H9 (cell line): ENCODE data around the gene NUDT3. TPM values are rescaled to one million over a fixed set of nuclear protein-coding genes. Genes with fewer than 3 reads are reported as not detected.
"Not testable (repeated sequence)": the region's sequence is repeated elsewhere in the genome, so short reads cannot be mapped to it uniquely, and the experiment has no call there.

ENCODE experiments used
- DNase-seq: peaks from one replicate; pipeline ENCODE4 v3.0.0-alpha.2; 2017
- H2AFZ ChIP-seq: one replicate; pipeline ENCODE4 v1.6.1; 2013; ENCODE audit warnings: mild to moderate bottlenecking, low read length, control low read depth, moderate library complexity
- H2AK5ac ChIP-seq: 2 replicates; pipeline ENCODE4 v1.6.1; 2013; ENCODE audit warnings: low read length, control low read depth, mixed read lengths; ENCODE audit not compliant: insufficient read length
- H2BK120ac ChIP-seq: one replicate; pipeline ENCODE4 v1.6.1; 2013; ENCODE audit warnings: low read depth, mild to moderate bottlenecking, low read length, control low read depth, inconsistent platforms; ENCODE audit not compliant: poor library complexity, severe bottlenecking
- H2BK12ac ChIP-seq: 2 replicates; pipeline ENCODE4 v1.6.1; 2013; ENCODE audit warnings: low read length, control low read depth, mixed read lengths, low read depth; ENCODE audit not compliant: insufficient read length
- H2BK15ac ChIP-seq: 2 replicates; pipeline ENCODE4 v1.6.1; 2013; ENCODE audit warnings: low read depth, low read length, control low read depth
- H2BK20ac ChIP-seq: one replicate; pipeline ENCODE4 v1.6.1; 2013; ENCODE audit warnings: low read depth, mild to moderate bottlenecking, low read length, control low read depth, inconsistent platforms; ENCODE audit not compliant: poor library complexity, severe bottlenecking
- H2BK5ac ChIP-seq: 2 replicates; pipeline ENCODE4 v1.6.1; 2013; ENCODE audit warnings: low read length, control low read depth, mixed read lengths; ENCODE audit not compliant: insufficient read length
- H3K14ac ChIP-seq: 2 replicates; pipeline ENCODE4 v1.6.1; 2013; ENCODE audit warnings: low read length, control low read depth; ENCODE audit not compliant: insufficient read depth
- H3K18ac ChIP-seq: 2 replicates; pipeline ENCODE4 v1.6.1; 2013; ENCODE audit warnings: low read depth, mild to moderate bottlenecking, mixed read lengths, low read length, control low read depth; ENCODE audit not compliant: insufficient read length
- H3K23ac ChIP-seq: 2 replicates; pipeline ENCODE4 v1.6.1; 2013; ENCODE audit warnings: low read length, control low read depth, mixed read lengths, low read depth; ENCODE audit not compliant: insufficient read length
- H3K23me2 ChIP-seq: 2 replicates; pipeline ENCODE4 v1.6.1; 2013; ENCODE audit warnings: low read depth, mild to moderate bottlenecking, mixed read lengths, low read length, control low read depth; ENCODE audit not compliant: insufficient read length, poor library complexity, severe bottlenecking
- H3K27ac ChIP-seq: 2 replicates; pipeline ENCODE4 v1.5.1; 2013; ENCODE audit warnings: low read length, control low read depth, mixed read lengths, low read depth; ENCODE audit not compliant: insufficient read length
- H3K27me3 ChIP-seq: 2 replicates; pipeline ENCODE4 v1.6.1; 2013; ENCODE audit warnings: low read length, control low read depth, inconsistent platforms; ENCODE audit not compliant: insufficient read depth
- H3K4ac ChIP-seq: 2 replicates; pipeline ENCODE4 v1.6.1; 2013; ENCODE audit warnings: low read depth, mild to moderate bottlenecking, control low read depth, inconsistent platforms, low read length, moderate library complexity
- H3K4me1 ChIP-seq: 2 replicates; pipeline ENCODE4 v1.6.1; 2013; ENCODE audit warnings: low read length, control low read depth, inconsistent platforms; ENCODE audit not compliant: insufficient read depth
- H3K4me2 ChIP-seq: 2 replicates; pipeline ENCODE4 v1.6.1; 2013; ENCODE audit warnings: low read length, control low read depth, mixed read lengths; ENCODE audit not compliant: insufficient read length, insufficient read depth
- H3K56ac ChIP-seq: 2 replicates; pipeline ENCODE4 v1.6.1; 2013; ENCODE audit warnings: low read depth, mild to moderate bottlenecking, mixed read lengths, low read length, control low read depth; ENCODE audit not compliant: insufficient read length
- H3K79me1 ChIP-seq: 2 replicates; pipeline ENCODE4 v1.6.1; 2013; ENCODE audit warnings: low read depth, mild to moderate bottlenecking, moderate library complexity, low read length, control low read depth, inconsistent platforms; ENCODE audit not compliant: insufficient read depth, poor library complexity, severe bottlenecking
- H3K79me2 ChIP-seq: 2 replicates; pipeline ENCODE4 v1.6.1; 2013; ENCODE audit warnings: low read length, control low read depth, inconsistent platforms; ENCODE audit not compliant: insufficient read depth
- H3K9ac ChIP-seq: 2 replicates; pipeline ENCODE4 v1.6.1; 2013; ENCODE audit warnings: low read length, control low read depth, mixed read lengths; ENCODE audit not compliant: insufficient read length; ENCODE audit errors: extremely low read depth
- H3K9me3 ChIP-seq: one replicate; pipeline ENCODE4 v1.6.1; 2013; ENCODE audit warnings: low read depth, low read length, inconsistent platforms; ENCODE audit not compliant: control insufficient read depth
- H3T11ph ChIP-seq: one replicate; pipeline ENCODE4 v1.6.1; 2013; ENCODE audit warnings: mild to moderate bottlenecking, low read length, control low read depth, inconsistent platforms
- H4K20me1 ChIP-seq: one replicate; pipeline ENCODE4 v1.6.1; 2013; ENCODE audit not compliant: control insufficient read depth, insufficient read length, insufficient read depth
- H4K5ac ChIP-seq: 2 replicates; pipeline ENCODE4 v1.6.1; 2013; ENCODE audit warnings: low read depth, mild to moderate bottlenecking, mixed read lengths, low read length, control low read depth; ENCODE audit not compliant: insufficient read length
- H4K8ac ChIP-seq: replicated peaks from 2 replicates; pipeline ENCODE4 v1.6.1; 2013; ENCODE audit warnings: low read length, control low read depth, mixed read lengths, low read depth; ENCODE audit not compliant: insufficient read length
- H4K91ac ChIP-seq: 2 replicates; pipeline ENCODE4 v1.6.1; 2013; ENCODE audit warnings: low read depth, mild to moderate bottlenecking, moderate library complexity, mixed read lengths, low read length, control low read depth; ENCODE audit not compliant: insufficient read length
- H3K27ac Mint-ChIP-seq, 3 experiments: 2 replicates in 2 of 3; 3 replicates in 1 of 3; pipeline ENCODE4 v1.8.0; 2020 to 2021; ENCODE audit warnings: mixed read lengths in 3 of 3, mild to moderate bottlenecking in 1 of 3, moderate library complexity in 1 of 3
- H3K27me3 Mint-ChIP-seq: 2 replicates; pipeline ENCODE4 v1.8.0; 2021; ENCODE audit warnings: low read depth, mild to moderate bottlenecking, moderate library complexity, mixed read lengths
- H3K36me3 Mint-ChIP-seq, 3 experiments: 2 replicates in 2 of 3; 3 replicates in 1 of 3; pipeline ENCODE4 v1.8.0; 2020 to 2021; ENCODE audit warnings: low read depth in 3 of 3, mixed read lengths in 3 of 3; ENCODE audit not compliant: insufficient read depth in 1 of 3
- H3K4me1 Mint-ChIP-seq, 2 experiments: 2 replicates each; pipeline ENCODE4 v1.8.0; 2020; ENCODE audit warnings: mixed read lengths in 2 of 2
- H3K4me3 Mint-ChIP-seq, 2 experiments: 2 replicates in 1 of 2; 3 replicates in 1 of 2; pipeline ENCODE4 v1.8.0; 2020 to 2021; ENCODE audit warnings: mild to moderate bottlenecking in 2 of 2, mixed read lengths in 2 of 2, moderate library complexity in 1 of 2
- H3K9me3 Mint-ChIP-seq, 2 experiments: 2 replicates in 1 of 2; 3 replicates in 1 of 2; pipeline ENCODE4 v1.8.0; 2020; ENCODE audit warnings: mild to moderate bottlenecking in 2 of 2, mixed read lengths in 2 of 2, moderate library complexity in 1 of 2
- WGBS: extraction: QIAGEN DNeasy Blood & Tissue Kit; methylation state at CpG from one replicate; pipeline ENCODE4 v1.1.7; 2013; ENCODE audit warnings: missing lambda C conversion rate, low lambda C conversion rate, mixed read lengths; ENCODE audit not compliant: insufficient read length; ENCODE audit errors: extremely low coverage; 5-methylcytosine and 5-hydroxymethylcytosine counted together
- total RNA-seq: library from RNA; stranded (reverse); gene quantifications from 2 replicates; pipeline ENCODE4 v1.2.1, GENCODE V29; 2021
- TF ChIP-seq, protein P1 (sequence below): fragments of 200-600 bp; sonication (generic); conservative IDR thresholded peaks from 3 replicates; pipeline ENCODE4 v1.8.0; 2021; ENCODE audit warnings: antibody characterized with exemption, mild to moderate bottlenecking

The NUDT3 gene
- total RNA-seq, 1 experiment from 2014 or later = 23.6 TPM

DNA sequence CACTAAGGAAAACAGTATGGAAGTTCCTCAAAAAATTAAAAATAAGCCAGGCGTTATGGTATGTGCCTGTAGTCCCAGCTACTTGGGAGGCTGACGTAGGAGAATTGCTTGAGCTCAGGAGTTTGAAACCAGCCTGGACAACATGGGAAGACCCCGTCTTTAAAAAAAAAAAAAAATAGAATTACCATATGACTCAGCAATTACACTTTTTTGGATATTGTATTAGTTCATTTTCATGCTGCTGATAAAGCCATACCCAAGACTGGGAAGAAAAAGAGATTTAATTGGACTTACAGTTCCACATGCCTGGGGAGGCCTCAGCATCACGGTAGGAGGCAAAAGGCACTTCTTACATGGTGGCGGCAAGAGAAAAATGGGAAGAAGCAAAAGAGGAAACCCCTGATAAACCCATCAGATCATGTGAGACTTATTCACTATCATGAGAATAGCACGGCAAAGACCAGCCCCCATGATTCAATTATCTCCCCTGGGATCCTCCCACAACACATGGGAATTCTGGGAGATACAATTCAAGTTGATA is 132.9 kb downstream of the NUDT3 start:
- Histone ChIP-seq H2BK20ac (no peak overlapping the region), H2AK5ac (no peak overlapping the region), H2AFZ (no peak overlapping the region), H3K23ac (no peak overlapping the region), H3T11ph (no peak overlapping the region), H3K4ac (no peak overlapping the region), H2BK5ac (no peak overlapping the region), H4K91ac (no peak overlapping the region), H3K23me2 (no peaks in the 10 kb centered on the region), H4K8ac (no peak overlapping the region), H3K4me1 (no peaks in the 10 kb centered on the region), H2BK12ac (no peak overlapping the region), H2BK15ac (no peak overlapping the region), H3K79me2 (no peaks in the 10 kb centered on the region), H3K27ac (no peak overlapping the region), H2BK120ac (no peak overlapping the region), H4K20me1 (no peaks in the 10 kb centered on the region), H3K9ac (no peak overlapping the region), H3K4me2 (no peak overlapping the region), H3K18ac (no peak overlapping the region), H3K79me1 (no peaks in the 10 kb centered on the region), H4K5ac (no peak overlapping the region), H3K27me3 (no peaks in the 10 kb centered on the region), H3K14ac (no peak overlapping the region), H3K9me3 (no peaks in the 10 kb centered on the region), H3K56ac (no peak overlapping the region)
- Mint-ChIP-seq H3K27me3 (peaks cover 3% of the 10 kb centered on the region; the same call in 1 of the 2 replicates), H3K4me3 (no peak overlapping the region), H3K9me3 (peaks cover 18 to 27% of the 10 kb centered on the region in 2 experiments), H3K27ac (no peak overlapping the region; a peak in 1 of 7 replicates), H3K4me1 (no peaks in the 10 kb centered on the region), H3K36me3 (peaks cover 8 to 18% (median 13%) of the 10 kb centered on the region in 3 experiments)
- no CpG with 5 or more reads among the region's 6 CpGs for WGBS
- TF ChIP-seq, protein P1, sequence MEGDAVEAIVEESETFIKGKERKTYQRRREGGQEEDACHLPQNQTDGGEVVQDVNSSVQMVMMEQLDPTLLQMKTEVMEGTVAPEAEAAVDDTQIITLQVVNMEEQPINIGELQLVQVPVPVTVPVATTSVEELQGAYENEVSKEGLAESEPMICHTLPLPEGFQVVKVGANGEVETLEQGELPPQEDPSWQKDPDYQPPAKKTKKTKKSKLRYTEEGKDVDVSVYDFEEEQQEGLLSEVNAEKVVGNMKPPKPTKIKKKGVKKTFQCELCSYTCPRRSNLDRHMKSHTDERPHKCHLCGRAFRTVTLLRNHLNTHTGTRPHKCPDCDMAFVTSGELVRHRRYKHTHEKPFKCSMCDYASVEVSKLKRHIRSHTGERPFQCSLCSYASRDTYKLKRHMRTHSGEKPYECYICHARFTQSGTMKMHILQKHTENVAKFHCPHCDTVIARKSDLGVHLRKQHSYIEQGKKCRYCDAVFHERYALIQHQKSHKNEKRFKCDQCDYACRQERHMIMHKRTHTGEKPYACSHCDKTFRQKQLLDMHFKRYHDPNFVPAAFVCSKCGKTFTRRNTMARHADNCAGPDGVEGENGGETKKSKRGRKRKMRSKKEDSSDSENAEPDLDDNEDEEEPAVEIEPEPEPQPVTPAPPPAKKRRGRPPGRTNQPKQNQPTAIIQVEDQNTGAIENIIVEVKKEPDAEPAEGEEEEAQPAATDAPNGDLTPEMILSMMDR = no peak
- DNase-seq = no peak

DNA sequence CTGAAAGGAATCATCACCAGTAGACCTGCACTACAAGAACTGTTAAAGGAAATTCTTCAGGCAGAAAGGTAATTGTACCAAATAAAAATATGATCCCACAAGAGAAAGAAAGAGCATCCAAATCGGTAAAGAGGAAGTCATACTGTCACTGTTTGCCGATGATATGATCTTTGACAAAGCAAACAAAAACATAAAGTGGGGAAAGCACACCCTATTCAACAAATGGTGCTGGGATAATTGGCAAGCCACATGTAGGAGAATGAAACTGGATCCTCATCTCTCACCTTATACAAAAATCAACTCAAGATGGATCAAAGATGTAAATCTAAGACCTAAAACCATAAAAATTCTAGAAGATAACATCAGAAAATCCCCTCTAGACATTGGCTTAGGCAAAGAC is 140.1 kb downstream of the NUDT3 start:
- not testable (repeated sequence) for H3K27me3 Mint-ChIP-seq, H3K27me3 ChIP-seq, H3K36me3 Mint-ChIP-seq, H3K4me3 Mint-ChIP-seq, H3K79me1 ChIP-seq, H3K56ac ChIP-seq, H2BK12ac ChIP-seq, H3K79me2 ChIP-seq, H2BK20ac ChIP-seq, H3K4me2 ChIP-seq, H3K9me3 ChIP-seq, H3K14ac ChIP-seq, H3K18ac ChIP-seq, H4K20me1 ChIP-seq, H3K27ac Mint-ChIP-seq, H2BK120ac ChIP-seq, H3K23ac ChIP-seq, DNase-seq, H3K9me3 Mint-ChIP-seq, H4K91ac ChIP-seq, H4K8ac ChIP-seq, H3K4ac ChIP-seq, H3K27ac ChIP-seq, H3K4me1 ChIP-seq, H4K5ac ChIP-seq, H2AFZ ChIP-seq, H3K23me2 ChIP-seq, H3K9ac ChIP-seq, H2BK5ac ChIP-seq, H2BK15ac ChIP-seq, H3T11ph ChIP-seq, H2AK5ac ChIP-seq
- peaks cover 9 to 10% of the 10 kb centered on the region in 2 experiments for H3K4me1 Mint-ChIP-seq
- WGBS = no CpG with 5 or more reads among the region's 2 CpGs
